Right forelimb (tissue), 1 donor: ENCODE results near the gene SIRT1.
"Not testable (repeated sequence)": the region's sequence is repeated elsewhere in the genome, so short reads cannot be mapped to it uniquely, and the experiment has no call there.

ENCODE experiments used
- DNase-seq: peaks from one replicate; pipeline ENCODE4 v3.0.0-alpha.2; 2018

Gene SIRT1

GRCh38 chr10:67877421-67877820 is 7.0 kb upstream of the SIRT1 start:
- DNase-seq, result not testable (repeated sequence)

GRCh38 chr10:67878133-67878532 is 6.3 kb upstream of the SIRT1 start:
- no peak for DNase-seq

- DNase-seq, result no peak
These were observed 645 bp upstream of the SIRT1 start for GRCh38 chr10:67883710-67884312.

- peak; percentile 88 for DNase-seq
These were observed 600 bp downstream of the SIRT1 start for GRCh38 chr10:67884842-67885670.

- no peak for DNase-seq
These were observed 9.2 kb downstream of the SIRT1 start for GRCh38 chr10:67893637-67894036.

- DNase-seq, result no peak
These were observed 19.1 kb downstream of the SIRT1 start for GRCh38 chr10:67903581-67903980.

- no peak for DNase-seq
These were observed 28.0 kb downstream of the SIRT1 start for GRCh38 chr10:67912331-67912946.

GRCh38 chr10:67914777-67915340 is 30.4 kb downstream of the SIRT1 start:
- DNase-seq, result no peak

- DNase-seq, result no peak
These were observed 32.7 kb downstream of the SIRT1 start for GRCh38 chr10:67917169-67917568.

- no peak for DNase-seq
These were observed 33.2 kb downstream of the SIRT1 start for GRCh38 chr10:67917679-67918078.

- DNase-seq, result no peak
These were observed 36.6 kb downstream of the SIRT1 start for GRCh38 chr10:67921065-67921464.

- DNase-seq, result no peak
These were observed 39.1 kb downstream of the SIRT1 start for GRCh38 chr10:67923551-67923950.

- DNase-seq, result no peak
These were observed 39.7 kb downstream of the SIRT1 start for GRCh38 chr10:67924136-67924535.

- no peak for DNase-seq
These were observed 41.1 kb downstream of the SIRT1 start for GRCh38 chr10:67925449-67926005.

GRCh38 chr10:67926951-67927350 is 42.5 kb downstream of the SIRT1 start:
- no peak for DNase-seq

GRCh38 chr10:67933199-67933598 is 48.7 kb downstream of the SIRT1 start:
- DNase-seq, result no peak

- no peak for DNase-seq
These were observed 49.9 kb downstream of the SIRT1 start for GRCh38 chr10:67934336-67934735.

- DNase-seq, result no peak
These were observed 50.8 kb downstream of the SIRT1 start for GRCh38 chr10:67935223-67935622.

- no peak for DNase-seq
These were observed 52.0 kb downstream of the SIRT1 start for GRCh38 chr10:67936416-67936815.

GRCh38 chr10:67943917-67944316 is 59.5 kb downstream of the SIRT1 start:
- no peak for DNase-seq

GRCh38 chr10:67955614-67956013 is 71.2 kb downstream of the SIRT1 start:
- DNase-seq, result no peak

- DNase-seq, result no peak
These were observed 75.5 kb downstream of the SIRT1 start for GRCh38 chr10:67959839-67960476.

- no peak for DNase-seq
These were observed 81.0 kb downstream of the SIRT1 start for GRCh38 chr10:67965456-67965855.
